Measurements from ENCODE around the gene OBP2B. TPM values are rescaled to one million over a fixed set of nuclear protein-coding genes. Genes with fewer than 3 reads are reported as not detected.
"Not testable (repeated sequence)": the region's sequence is repeated elsewhere in the genome, so short reads cannot be mapped to it uniquely, and the experiment has no call there.

OBP2B gene
- total RNA-seq, 1 donor from 2014 or later, result not detected

DNA sequence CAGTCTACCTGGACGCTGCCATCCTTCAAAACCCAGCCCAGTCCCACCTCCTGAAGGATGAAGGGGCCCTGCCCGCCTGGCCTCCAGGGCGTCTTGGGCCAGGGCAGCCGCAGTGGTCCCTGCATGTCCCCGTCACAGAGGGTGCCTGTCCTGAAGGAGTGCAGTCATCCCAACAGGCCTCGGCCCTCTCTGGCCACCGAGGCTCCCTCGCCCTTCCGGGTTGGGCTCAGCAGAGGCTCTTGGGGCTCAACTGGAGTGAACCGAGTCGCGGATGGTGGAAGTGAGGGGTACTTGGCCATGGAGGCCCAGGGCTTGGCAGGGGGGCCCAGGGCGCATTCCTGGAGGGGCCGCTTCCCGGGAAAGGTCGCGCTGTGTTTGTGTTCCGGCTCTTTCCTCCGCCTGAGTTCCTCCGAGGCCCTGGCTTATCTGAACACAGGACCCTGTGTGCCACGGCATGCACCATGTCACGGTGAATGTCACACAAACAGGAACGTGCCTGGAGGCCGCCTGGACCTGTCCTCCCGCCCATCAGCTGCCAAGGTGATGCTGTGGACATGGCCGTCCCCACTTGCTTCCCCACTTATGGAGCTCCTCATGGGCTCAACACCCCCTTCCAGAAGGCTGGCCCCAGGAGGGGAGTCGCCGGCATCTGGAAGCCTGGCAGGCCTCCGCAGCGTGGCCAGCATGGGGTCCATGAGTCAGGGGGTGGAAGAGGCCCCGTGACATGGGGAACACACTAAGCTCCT lies 25.7 kb upstream of the OBP2B start:
- TF ChIP-seq, protein P1, sequence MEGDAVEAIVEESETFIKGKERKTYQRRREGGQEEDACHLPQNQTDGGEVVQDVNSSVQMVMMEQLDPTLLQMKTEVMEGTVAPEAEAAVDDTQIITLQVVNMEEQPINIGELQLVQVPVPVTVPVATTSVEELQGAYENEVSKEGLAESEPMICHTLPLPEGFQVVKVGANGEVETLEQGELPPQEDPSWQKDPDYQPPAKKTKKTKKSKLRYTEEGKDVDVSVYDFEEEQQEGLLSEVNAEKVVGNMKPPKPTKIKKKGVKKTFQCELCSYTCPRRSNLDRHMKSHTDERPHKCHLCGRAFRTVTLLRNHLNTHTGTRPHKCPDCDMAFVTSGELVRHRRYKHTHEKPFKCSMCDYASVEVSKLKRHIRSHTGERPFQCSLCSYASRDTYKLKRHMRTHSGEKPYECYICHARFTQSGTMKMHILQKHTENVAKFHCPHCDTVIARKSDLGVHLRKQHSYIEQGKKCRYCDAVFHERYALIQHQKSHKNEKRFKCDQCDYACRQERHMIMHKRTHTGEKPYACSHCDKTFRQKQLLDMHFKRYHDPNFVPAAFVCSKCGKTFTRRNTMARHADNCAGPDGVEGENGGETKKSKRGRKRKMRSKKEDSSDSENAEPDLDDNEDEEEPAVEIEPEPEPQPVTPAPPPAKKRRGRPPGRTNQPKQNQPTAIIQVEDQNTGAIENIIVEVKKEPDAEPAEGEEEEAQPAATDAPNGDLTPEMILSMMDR (IDR thresholded peaks at IDR 0.05; ENCODE audit: unreplicated experiment), result no peak
- Mint-ChIP-seq H3K27ac (ENCODE audit: unreplicated experiment) (peak overlapping the region; percentile 84), H3K27me3 (ENCODE audit: unreplicated experiment) (peaks cover 4% of the 10 kb centered on the region), H3K36me3 (ENCODE audit: low read depth, unreplicated experiment) (no peaks in the 10 kb centered on the region), H3K9me3 (ENCODE audit: unreplicated experiment) (no peaks in the 10 kb centered on the region), H3K4me1 (ENCODE audit: unreplicated experiment) (peaks cover 26% of the 10 kb centered on the region), H3K4me3 (ENCODE audit: unreplicated experiment) (no peak overlapping the region)
- DNase-seq (ENCODE audit: low spot score), result no peak

DNA sequence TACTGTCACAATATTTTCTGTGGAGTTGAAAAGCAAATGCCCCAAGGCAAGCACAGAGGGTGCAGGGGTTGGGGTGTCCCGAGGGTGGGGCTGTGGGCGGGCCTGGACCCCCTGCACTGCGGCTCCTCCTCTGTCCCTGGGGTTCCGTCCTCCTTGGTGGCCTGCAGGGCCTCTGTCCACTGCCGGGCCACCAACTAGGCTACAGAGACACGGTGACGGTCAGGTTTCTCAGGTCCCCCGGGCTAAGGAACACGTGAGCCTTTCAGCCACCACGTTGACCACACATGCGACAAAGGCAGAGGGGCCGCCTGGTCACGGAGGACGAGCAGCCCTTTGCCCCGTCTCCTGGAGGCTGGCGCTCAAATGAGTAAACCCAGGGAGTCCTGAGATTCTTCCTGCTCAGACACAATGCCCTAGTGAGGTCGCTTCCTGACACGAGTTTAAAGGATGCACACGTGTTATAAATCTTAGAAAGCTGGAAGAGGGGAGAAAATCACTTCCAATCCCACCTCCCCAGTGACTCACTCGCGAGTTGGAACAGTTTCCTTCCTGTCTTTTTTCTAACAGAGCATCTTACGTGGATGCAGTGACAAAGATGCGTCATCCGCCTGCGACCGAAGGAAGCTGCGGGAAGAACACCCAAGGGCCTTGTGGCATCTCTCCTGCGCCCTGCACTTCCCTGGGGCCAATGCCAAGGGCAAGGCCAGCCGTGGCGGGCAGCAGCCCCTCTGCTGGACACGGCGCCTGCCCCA lies 24.8 kb upstream of the OBP2B start:
- H3K36me3 Mint-ChIP-seq (ENCODE audit: low read depth, unreplicated experiment), result no peaks in the 10 kb centered on the region
- H3K27me3 Mint-ChIP-seq (ENCODE audit: unreplicated experiment), result peaks cover 4% of the 10 kb centered on the region
- peak overlapping the region; percentile 84 for H3K27ac Mint-ChIP-seq (ENCODE audit: unreplicated experiment)

DNA sequence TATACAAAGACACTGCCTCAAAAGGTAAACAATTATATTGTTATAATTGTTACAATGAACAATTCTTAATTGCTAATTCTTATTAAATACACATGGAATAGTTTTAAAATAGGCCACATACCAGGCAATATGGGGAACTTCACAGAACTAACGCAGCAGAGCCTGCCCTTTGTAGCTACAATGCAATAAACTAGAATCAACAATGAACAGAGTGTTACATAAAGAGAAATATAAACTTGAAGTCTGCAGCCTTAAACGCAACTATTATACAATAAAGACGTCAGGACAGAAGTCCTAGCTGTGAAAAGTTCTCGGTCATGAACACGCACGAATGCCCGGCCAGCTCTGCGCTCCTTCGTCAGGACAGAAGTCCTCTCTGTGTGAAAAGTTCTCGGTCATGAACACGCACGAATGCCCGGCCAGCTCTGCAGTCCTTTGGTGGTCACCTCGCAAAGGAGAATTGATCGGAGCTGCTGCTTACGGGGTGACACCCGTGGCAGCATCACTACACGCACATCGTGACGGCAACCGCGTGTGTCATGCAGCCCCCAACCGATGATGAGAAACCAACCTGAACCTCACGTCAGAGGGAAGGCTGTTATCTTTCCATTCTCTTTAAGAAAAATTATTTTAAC lies 23.0 kb upstream of the OBP2B start:
- H3K4me3 Mint-ChIP-seq (ENCODE audit: unreplicated experiment); H3K9me3 Mint-ChIP-seq (ENCODE audit: unreplicated experiment); DNase-seq (ENCODE audit: low spot score); H3K27ac Mint-ChIP-seq (ENCODE audit: unreplicated experiment); H3K36me3 Mint-ChIP-seq (ENCODE audit: low read depth, unreplicated experiment); H3K27me3 Mint-ChIP-seq (ENCODE audit: unreplicated experiment): not testable (repeated sequence)
- H3K4me1 Mint-ChIP-seq (ENCODE audit: unreplicated experiment), result peaks cover 15% of the 10 kb centered on the region

More for the DNA sequence above, 24.8 kb upstream of the OBP2B start:
- TF ChIP-seq, protein P1 (IDR thresholded peaks at IDR 0.05; ENCODE audit: unreplicated experiment), result no peak
- H3K4me3 Mint-ChIP-seq (ENCODE audit: unreplicated experiment), result no peak overlapping the region
- H3K9me3 Mint-ChIP-seq (ENCODE audit: unreplicated experiment), result no peaks in the 10 kb centered on the region
- no peak for DNase-seq (ENCODE audit: low spot score)
- H3K4me1 Mint-ChIP-seq (ENCODE audit: unreplicated experiment), result peaks cover 26% of the 10 kb centered on the region

DNA sequence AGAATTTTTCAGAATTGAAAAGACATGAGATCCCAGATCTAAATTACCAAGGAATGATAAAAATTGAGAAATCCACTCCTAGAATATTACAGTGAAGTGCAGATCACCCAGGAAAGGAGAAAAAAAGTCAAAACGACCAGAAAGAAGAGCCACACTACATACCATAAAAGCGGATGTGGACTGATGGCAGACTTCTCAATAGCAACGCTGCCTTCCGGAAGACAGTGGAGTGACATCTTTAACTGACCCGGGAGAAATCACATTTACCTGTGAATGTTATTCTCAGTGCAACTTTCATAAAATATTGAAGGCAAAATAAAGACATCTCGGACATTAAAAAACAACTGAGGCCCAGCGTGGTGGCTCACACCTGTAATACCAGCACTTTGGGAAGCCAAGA lies 21.5 kb upstream of the OBP2B start:
- not testable (repeated sequence) for H3K27me3 Mint-ChIP-seq (ENCODE audit: unreplicated experiment); H3K9me3 Mint-ChIP-seq (ENCODE audit: unreplicated experiment); H3K4me3 Mint-ChIP-seq (ENCODE audit: unreplicated experiment); H3K36me3 Mint-ChIP-seq (ENCODE audit: low read depth, unreplicated experiment); H3K27ac Mint-ChIP-seq (ENCODE audit: unreplicated experiment); DNase-seq (ENCODE audit: low spot score)
- H3K4me1 Mint-ChIP-seq (ENCODE audit: unreplicated experiment), result peaks cover 13% of the 10 kb centered on the region

DNA sequence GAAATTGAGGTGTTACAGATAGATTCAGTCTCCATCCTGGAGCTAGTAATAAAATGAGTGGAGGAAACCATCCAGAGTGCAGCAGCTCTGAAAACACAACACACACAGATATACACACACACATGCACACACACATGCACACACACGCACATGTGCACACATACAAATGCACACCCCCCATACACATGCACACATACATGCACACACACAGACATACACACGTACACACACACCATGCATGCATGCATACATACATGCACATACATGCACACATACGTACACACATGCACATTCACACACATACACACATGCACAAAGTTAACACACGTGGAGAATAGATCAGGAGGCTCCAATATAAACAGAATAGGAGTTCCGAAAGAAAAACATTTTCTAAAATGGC lies 21.0 kb upstream of the OBP2B start:
- no peak overlapping the region for H3K27ac Mint-ChIP-seq (ENCODE audit: unreplicated experiment)
- peaks cover 13% of the 10 kb centered on the region for H3K4me1 Mint-ChIP-seq (ENCODE audit: unreplicated experiment)
- no peak overlapping the region for H3K4me3 Mint-ChIP-seq (ENCODE audit: unreplicated experiment)
- no peaks in the 10 kb centered on the region for H3K36me3 Mint-ChIP-seq (ENCODE audit: low read depth, unreplicated experiment)
- H3K27me3 Mint-ChIP-seq (ENCODE audit: unreplicated experiment), result no peaks in the 10 kb centered on the region
- H3K9me3 Mint-ChIP-seq (ENCODE audit: unreplicated experiment), result no peaks in the 10 kb centered on the region
- TF ChIP-seq, protein P1 (IDR thresholded peaks at IDR 0.05; ENCODE audit: unreplicated experiment), result no peak
- no peak for DNase-seq (ENCODE audit: low spot score)

DNA sequence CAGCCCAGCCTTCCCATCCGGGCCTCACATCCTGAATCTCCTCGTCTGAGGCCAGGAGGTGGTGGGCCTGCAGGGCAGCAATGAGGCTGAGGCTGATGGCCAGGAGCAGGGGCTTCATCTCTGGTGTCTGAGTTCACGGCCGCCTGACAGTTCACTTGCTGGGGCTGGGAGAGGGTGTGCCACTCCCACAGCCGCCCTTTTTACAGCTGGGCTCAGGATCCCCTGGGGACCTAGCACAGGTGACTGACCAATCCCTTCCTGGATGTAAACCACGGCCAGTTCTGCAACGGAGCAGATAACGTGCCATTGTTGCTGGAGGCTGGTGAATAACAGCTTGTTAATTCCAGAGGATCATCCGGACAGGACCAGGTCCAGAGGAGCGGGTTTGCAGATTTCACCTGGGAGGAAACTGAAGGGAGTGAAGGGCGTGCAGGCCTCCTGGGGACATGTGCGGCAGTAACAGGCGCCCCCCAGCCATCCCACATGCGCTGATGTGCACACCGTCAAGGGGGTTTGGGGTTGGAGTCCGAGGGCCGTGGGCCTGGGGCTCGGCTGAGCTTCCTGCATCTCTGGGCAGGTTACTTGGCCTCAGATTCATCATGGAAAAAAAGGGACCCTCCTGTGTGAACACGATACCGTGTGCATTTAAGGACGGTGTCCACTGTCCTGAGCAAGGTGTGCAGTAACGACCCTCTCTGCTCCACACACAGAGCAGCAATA lies 19.6 kb upstream of the OBP2B start:
- not testable (repeated sequence) for H3K4me1 Mint-ChIP-seq (ENCODE audit: unreplicated experiment); H3K9me3 Mint-ChIP-seq (ENCODE audit: unreplicated experiment); H3K36me3 Mint-ChIP-seq (ENCODE audit: low read depth, unreplicated experiment); H3K27me3 Mint-ChIP-seq (ENCODE audit: unreplicated experiment); H3K27ac Mint-ChIP-seq (ENCODE audit: unreplicated experiment); DNase-seq (ENCODE audit: low spot score); H3K4me3 Mint-ChIP-seq (ENCODE audit: unreplicated experiment)

DNA sequence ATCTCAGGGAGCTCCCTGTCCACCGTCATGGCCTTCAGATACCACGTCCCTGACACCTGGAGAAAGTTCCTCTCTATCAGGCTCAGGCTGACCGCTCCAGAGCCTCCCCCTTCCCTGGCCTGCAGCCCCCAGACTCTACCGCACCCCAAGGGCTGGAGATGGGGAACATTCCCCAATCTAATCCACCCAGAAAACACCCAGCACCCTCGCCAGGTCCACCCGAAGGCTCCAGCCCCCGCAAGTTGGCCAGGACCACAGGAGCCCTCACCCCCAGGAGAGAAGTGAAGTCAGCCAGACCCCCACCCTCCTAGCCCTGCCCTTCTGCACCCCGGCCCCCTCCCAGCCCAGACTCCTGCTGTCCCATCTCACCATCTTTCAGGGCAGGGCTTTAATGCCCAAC lies 18.9 kb upstream of the OBP2B start:
- H3K9me3 Mint-ChIP-seq (ENCODE audit: unreplicated experiment); H3K27ac Mint-ChIP-seq (ENCODE audit: unreplicated experiment); H3K4me1 Mint-ChIP-seq (ENCODE audit: unreplicated experiment): not testable (repeated sequence)

More for the DNA sequence above, 18.9 kb upstream of the OBP2B start:
- DNase-seq (ENCODE audit: low spot score); H3K36me3 Mint-ChIP-seq (ENCODE audit: low read depth, unreplicated experiment); H3K27me3 Mint-ChIP-seq (ENCODE audit: unreplicated experiment); H3K4me3 Mint-ChIP-seq (ENCODE audit: unreplicated experiment): not testable (repeated sequence)

Data from endothelial cell (in vitro differentiated cells).